Colon (tissue), 2 donors: ENCODE data around the gene SHOC2.

ENCODE experiments used
- FAIRE-seq: peaks from 2 replicates; lab custom pipeline; 2012; peaks lifted over from hg19 to GRCh38; lab: Jason Lieb, UNC
- donor health status: control.
- donor health status: control.

Gene SHOC2

GRCh38 chr10:110946496-110946895 lies 27.1 kb downstream of the SHOC2 start:
- FAIRE-seq = no peak

GRCh38 chr10:110947061-110947595 lies 27.7 kb downstream of the SHOC2 start:
- FAIRE-seq = no peak

GRCh38 chr10:110951381-110951780 lies 32.0 kb downstream of the SHOC2 start:
- FAIRE-seq = no peak

- FAIRE-seq = no peak
These were observed 38.2 kb downstream of the SHOC2 start for GRCh38 chr10:110957606-110958005.

- FAIRE-seq = no peak
These were observed 40.3 kb downstream of the SHOC2 start for GRCh38 chr10:110959379-110960332.

- FAIRE-seq = no peak
These were observed 40.9 kb downstream of the SHOC2 start for GRCh38 chr10:110960333-110960712.

- no peak for FAIRE-seq
These were observed 43.0 kb downstream of the SHOC2 start for GRCh38 chr10:110962443-110962842.

GRCh38 chr10:110963162-110963561 lies 43.8 kb downstream of the SHOC2 start:
- no peak for FAIRE-seq

- no peak for FAIRE-seq
These were observed 45.3 kb downstream of the SHOC2 start for GRCh38 chr10:110964681-110965080.

- FAIRE-seq = no peak
These were observed 45.8 kb downstream of the SHOC2 start for GRCh38 chr10:110965216-110965615.

GRCh38 chr10:110966146-110966545 lies 46.7 kb downstream of the SHOC2 start:
- no peak for FAIRE-seq

- FAIRE-seq = no peak
These were observed 47.7 kb downstream of the SHOC2 start for GRCh38 chr10:110967009-110967630.

GRCh38 chr10:110967645-110968044 lies 48.2 kb downstream of the SHOC2 start:
- no peak for FAIRE-seq

GRCh38 chr10:110969183-110969582 lies 49.8 kb downstream of the SHOC2 start:
- no peak for FAIRE-seq

- no peak for FAIRE-seq
These were observed 52.2 kb downstream of the SHOC2 start for GRCh38 chr10:110971638-110972037.

- no peak for FAIRE-seq
These were observed 53.1 kb downstream of the SHOC2 start for GRCh38 chr10:110972231-110973134.

GRCh38 chr10:110973400-110973799 lies 54.0 kb downstream of the SHOC2 start:
- peak; percentile 28 for FAIRE-seq

- FAIRE-seq = no peak
These were observed 57.2 kb downstream of the SHOC2 start for GRCh38 chr10:110976577-110976976.

- no peak for FAIRE-seq
These were observed 58.3 kb downstream of the SHOC2 start for GRCh38 chr10:110977662-110978061.

GRCh38 chr10:110978204-110978603 lies 58.8 kb downstream of the SHOC2 start:
- FAIRE-seq = no peak

GRCh38 chr10:110979611-110980010 lies 60.2 kb downstream of the SHOC2 start:
- FAIRE-seq = no peak

GRCh38 chr10:110980807-110981206 lies 61.4 kb downstream of the SHOC2 start:
- no peak for FAIRE-seq
